HG02870 (cell line): ENCODE measurements around the gene MTA3.

Experiments
- ATAC-seq: cut with Tn5 transposase; IDR thresholded peaks from one replicate; pipeline ENCODE4 v1.9.1; 2021; ENCODE audit warnings: mild to moderate bottlenecking, moderate library complexity; ENCODE audit not compliant: unreplicated experiment

Gene MTA3

DNA sequence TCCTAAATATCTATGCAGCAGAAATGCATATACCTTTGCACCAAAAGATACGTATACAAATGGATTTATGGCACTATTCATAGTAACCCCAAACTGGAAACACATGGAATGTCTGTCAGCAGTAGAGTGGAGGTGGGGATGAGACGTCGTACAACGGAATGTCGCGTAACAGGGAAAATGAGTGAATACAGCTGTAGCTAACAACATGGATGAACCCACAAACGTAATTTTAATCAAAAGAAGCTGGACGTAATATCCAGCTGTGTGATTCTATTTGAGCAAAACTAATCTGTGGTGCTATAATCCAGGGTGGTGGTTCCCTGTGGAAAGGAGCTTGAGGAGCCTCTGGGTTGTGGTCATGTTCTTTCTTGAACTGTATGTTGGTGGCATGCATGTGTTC is 89.9 kb downstream of the MTA3 start:
- no peak for ATAC-seq

DNA sequence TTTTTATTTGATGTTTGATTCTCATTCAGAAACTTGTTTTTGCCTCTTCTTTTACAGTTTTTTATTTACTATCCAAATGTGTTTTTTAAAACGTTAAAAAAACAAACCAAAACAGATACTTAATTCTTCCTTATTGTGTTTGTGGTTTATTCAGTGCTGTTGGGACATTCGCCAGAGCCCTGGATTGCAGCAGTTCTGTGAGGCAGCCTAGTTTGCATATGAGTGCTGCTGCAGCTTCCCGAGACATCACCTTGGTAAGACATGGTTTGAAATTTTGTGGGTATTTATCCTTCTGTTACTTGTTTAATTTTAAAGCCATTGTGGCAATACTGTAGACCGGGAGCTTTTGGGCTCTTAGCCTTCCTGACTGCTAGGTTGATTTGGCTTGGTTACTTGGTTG is 91.2 kb downstream of the MTA3 start:
- no peak for ATAC-seq

GRCh38 chr2:42663106-42663780 is 94.8 kb downstream of the MTA3 start:
- ATAC-seq: peak; percentile 88

DNA sequence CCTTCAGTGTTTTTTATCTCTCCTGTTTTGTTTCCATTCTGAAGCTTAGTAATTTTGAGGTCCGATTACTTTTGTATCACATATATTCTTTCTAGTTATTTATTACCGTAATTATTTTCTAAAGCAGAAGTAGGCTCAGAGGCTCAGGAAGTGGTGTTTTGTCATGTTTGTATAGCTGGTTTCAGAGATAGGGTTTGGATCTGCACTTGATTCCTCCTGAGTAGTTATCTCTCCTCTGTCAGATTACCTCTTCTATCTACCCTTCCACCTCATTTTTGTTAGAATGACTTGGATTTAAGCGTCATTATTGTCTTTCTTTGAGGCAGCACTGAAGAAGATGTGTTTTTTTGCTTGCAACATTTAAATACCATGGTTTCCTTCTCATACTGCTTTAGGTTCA is 95.4 kb downstream of the MTA3 start:
- ATAC-seq: no peak

GRCh38 chr2:42673989-42674579 is 105.7 kb downstream of the MTA3 start:
- no peak for ATAC-seq

DNA sequence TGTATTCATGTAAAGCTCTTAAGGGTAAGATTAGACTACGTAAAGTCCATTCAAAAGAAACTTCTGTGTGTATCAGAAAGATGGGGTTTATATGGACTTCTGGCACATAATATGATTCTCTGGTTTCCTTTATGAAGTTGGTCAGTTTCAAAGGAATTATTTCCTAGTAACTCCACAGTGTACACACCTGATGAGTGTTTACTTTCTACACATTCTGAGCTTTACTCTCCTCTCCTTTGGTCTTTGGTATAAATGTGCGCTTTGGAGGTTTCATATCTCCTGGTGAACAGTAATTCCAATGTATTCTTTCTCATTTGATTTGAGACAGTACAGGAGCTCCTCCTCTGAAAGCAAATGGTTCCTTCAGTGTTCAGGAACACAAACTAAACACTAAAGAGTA is 107.4 kb downstream of the MTA3 start:
- no peak for ATAC-seq

GRCh38 chr2:42685303-42685702 is 116.9 kb downstream of the MTA3 start:
- ATAC-seq: no peak

DNA sequence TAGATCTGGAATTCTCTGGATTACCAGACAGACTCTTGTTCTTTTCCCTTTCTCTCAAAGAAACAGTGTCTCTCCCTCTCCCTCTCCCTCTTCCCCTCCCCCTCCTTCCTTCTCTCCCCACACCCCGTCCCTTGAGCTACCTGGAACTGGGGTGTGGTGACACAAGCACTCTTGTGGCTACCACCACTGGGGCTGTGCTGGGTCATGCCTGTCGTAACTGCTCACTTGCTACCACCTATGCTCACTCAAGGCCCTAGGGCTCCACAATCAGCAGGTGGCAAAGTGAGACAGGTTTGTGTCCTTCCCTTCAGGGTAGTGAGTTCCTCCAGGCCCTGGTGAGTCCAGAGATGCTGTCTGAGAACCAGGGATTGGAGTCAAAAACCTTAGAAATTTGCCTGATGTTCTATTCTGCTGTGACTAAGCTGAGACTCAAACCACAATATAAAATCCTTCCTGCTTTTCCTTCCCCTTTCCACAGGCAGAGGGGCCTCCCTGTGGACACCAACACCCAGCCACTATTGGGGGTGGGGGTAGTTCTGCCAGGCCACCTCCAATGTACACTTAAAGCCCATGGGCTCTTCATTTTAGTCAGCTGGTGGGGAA is 124.7 kb downstream of the MTA3 start:
- ATAC-seq: no peak

DNA sequence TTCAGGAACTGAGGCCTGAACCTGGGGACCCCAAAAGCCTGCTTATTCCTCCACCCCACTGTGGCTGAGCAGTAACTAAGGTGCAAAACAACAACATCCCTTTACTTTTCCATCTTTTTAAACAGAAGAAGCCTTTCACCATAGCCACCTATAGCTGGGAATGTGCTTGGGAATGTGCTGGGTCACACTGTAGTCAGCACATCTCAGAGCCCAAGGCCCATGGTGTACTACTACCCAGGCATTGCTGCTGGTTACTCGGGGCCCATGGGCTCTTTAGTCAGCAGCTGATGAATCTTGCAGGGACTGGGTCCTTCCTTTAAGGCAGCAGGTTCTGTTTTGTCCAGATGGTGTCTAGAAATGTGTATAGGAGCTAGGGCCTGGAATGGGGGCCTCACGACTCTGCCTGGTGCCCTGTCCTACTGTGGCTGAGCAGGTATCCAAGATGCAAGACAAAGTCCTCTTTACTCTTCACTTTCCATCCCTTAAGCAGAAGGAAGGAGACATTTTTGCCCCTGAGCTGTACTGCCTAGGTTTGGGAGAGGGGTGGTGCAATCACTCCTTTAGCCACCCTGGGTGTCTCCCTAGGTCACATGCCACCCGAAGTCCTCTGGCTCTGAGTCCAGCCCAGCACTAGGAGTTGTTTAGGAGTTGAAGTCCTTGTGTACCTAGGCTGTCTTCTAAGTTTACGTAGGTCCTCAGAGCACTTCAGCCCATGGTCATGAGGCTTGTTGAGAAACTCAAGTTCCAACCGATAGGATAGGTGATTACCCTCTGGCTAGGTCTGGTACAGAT is 125.5 kb downstream of the MTA3 start:
- ATAC-seq: no peak

GRCh38 chr2:42696987-42697386 is 128.6 kb downstream of the MTA3 start:
- ATAC-seq: no peak

DNA sequence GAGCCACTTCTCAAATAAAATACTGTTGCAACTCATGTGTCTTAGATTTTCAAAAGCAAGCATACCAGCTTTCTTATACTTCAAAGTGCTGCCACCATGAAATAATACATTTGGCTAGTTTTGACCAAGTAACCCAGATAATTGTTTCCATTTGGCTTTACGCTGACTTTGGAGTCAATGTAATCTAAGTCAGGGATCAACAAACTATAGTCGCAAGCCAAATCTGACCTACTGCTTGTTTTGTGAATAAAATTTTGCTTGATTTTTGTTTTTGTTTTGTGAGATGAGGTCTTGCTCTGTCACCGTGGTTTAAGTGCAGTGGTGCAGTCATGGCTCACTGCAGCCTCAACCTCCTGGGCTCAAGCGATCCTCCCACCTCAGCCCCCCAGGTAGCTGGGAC is 130.5 kb downstream of the MTA3 start:
- no peak for ATAC-seq

GRCh38 chr2:42706836-42707235 is 138.4 kb downstream of the MTA3 start:
- no peak for ATAC-seq

GRCh38 chr2:42708179-42708578 is 139.7 kb downstream of the MTA3 start:
- ATAC-seq: no peak

- no peak for ATAC-seq
Measured at GRCh38 chr2:42711896-42712295, 143.5 kb downstream of the MTA3 start.

- ATAC-seq: no peak
Measured at GRCh38 chr2:42712934-42713333, 144.5 kb downstream of the MTA3 start.

- no peak for ATAC-seq
Measured at GRCh38 chr2:42713920-42714319, 145.5 kb downstream of the MTA3 start.

- ATAC-seq: no peak
Measured at GRCh38 chr2:42714686-42715085, 146.3 kb downstream of the MTA3 start.

DNA sequence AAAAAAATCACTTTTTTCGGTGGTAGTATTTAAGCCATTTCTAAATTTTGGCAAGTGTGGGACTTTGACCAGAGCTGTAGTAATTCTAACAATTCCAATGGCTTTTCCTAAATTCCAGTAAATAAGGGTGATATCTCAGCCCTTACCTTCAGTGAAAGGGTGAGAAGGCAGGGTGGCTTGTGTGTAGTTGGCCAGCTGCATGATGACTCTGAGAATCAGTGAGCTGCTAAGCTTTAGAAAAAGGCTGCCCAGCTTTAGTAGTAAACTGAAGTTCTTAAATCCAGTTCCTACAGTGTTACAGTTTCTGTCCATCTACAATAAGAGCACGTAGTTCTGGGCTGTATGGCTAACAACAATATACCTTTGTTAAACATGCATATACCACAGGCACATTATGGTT is 153.5 kb downstream of the MTA3 start:
- ATAC-seq: no peak

DNA sequence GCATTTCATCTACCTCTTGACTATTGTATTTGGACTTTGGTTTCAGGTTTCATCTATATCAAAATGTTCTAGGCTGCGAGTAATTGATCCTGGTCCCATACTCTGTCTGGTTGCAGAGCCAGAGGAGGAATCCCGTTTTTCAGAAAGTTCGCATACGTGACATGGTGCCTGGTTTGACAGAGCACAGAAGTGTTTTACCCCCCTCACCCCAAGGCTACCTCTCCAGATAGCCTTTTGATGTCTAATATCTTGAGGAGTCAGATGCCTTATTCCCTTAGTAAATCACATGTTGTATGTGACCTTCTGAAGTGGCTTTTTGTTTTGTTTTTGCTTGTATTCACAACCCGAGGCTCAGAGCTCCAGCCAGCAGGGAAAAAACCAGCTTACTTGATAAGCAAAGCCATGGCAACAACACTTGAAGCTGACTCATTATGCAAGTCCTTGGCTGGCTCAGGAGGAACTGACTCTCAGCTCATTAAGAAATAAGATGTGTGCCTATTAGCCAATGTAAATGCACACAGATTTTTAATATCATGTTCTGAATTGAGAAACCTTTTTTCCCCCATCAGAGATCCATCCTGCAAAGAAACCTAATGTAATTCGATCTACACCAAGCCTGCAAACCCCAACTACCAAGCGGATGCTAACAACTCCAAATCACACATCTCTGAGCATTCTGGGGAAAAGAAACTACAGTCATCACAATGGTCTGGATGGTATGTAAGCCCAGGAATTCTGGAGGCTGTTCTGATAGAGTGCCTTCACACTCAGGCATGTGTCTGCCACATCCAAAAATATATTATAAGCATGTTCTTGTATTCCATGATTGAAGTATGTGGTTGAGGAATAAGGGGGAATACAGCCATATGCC is 154.1 kb downstream of the MTA3 start:
- ATAC-seq: peak; percentile 99

- no peak for ATAC-seq
Measured at GRCh38 chr2:42723465-42723864, 155.0 kb downstream of the MTA3 start.

DNA sequence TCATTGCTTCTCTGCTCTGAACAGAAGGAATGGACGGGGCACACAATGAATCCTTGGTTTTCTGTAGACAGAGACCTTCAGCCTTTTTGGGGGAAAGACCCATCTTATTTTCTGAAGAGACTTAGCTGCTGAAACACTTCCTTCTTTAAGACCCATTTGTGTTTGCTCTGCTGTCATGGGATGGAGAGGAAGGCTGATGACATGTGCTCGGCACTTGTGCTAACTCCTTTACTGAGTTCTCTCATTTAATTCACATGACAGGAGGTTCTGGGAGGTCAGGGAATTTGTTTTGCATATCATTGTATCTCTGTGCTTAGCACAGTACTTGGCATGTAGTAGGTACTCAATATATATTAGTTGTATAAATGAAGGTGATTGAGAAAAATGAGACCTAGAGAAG is 156.5 kb downstream of the MTA3 start:
- ATAC-seq: no peak
